Measurements from ENCODE around the gene CR2.

DNA sequence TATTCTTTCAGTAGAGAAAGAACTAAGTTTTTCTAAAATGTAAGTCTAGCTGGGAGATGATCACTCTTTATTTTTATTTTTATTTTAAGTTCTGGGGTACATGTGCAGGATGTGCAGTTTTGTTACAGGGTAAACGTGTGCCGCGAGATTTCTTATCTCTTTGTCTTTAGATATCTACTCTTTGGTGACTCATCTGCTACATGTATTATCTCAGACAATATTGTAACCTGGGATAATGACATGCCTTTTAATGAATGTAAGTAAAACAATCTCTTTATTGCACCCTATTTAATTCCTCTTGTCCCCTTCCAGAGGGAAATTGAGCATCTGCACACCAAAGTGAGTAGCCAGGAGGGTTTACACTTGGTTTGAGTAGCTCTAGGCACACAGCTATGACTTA lies 9.4 kb downstream of the CR2 start:
- TF ChIP-seq, protein P1, sequence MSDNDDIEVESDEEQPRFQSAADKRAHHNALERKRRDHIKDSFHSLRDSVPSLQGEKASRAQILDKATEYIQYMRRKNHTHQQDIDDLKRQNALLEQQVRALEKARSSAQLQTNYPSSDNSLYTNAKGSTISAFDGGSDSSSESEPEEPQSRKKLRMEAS (IDR thresholded peaks at IDR 0.05), result no peak
- TF ChIP-seq, protein P2, sequence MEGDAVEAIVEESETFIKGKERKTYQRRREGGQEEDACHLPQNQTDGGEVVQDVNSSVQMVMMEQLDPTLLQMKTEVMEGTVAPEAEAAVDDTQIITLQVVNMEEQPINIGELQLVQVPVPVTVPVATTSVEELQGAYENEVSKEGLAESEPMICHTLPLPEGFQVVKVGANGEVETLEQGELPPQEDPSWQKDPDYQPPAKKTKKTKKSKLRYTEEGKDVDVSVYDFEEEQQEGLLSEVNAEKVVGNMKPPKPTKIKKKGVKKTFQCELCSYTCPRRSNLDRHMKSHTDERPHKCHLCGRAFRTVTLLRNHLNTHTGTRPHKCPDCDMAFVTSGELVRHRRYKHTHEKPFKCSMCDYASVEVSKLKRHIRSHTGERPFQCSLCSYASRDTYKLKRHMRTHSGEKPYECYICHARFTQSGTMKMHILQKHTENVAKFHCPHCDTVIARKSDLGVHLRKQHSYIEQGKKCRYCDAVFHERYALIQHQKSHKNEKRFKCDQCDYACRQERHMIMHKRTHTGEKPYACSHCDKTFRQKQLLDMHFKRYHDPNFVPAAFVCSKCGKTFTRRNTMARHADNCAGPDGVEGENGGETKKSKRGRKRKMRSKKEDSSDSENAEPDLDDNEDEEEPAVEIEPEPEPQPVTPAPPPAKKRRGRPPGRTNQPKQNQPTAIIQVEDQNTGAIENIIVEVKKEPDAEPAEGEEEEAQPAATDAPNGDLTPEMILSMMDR (IDR thresholded peaks at IDR 0.05; ENCODE audit: low read depth, low read length, missing input control), result no peak
- no peak for TF ChIP-seq YY1 (IDR thresholded peaks at IDR 0.05)
- TF ChIP-seq, protein P3, sequence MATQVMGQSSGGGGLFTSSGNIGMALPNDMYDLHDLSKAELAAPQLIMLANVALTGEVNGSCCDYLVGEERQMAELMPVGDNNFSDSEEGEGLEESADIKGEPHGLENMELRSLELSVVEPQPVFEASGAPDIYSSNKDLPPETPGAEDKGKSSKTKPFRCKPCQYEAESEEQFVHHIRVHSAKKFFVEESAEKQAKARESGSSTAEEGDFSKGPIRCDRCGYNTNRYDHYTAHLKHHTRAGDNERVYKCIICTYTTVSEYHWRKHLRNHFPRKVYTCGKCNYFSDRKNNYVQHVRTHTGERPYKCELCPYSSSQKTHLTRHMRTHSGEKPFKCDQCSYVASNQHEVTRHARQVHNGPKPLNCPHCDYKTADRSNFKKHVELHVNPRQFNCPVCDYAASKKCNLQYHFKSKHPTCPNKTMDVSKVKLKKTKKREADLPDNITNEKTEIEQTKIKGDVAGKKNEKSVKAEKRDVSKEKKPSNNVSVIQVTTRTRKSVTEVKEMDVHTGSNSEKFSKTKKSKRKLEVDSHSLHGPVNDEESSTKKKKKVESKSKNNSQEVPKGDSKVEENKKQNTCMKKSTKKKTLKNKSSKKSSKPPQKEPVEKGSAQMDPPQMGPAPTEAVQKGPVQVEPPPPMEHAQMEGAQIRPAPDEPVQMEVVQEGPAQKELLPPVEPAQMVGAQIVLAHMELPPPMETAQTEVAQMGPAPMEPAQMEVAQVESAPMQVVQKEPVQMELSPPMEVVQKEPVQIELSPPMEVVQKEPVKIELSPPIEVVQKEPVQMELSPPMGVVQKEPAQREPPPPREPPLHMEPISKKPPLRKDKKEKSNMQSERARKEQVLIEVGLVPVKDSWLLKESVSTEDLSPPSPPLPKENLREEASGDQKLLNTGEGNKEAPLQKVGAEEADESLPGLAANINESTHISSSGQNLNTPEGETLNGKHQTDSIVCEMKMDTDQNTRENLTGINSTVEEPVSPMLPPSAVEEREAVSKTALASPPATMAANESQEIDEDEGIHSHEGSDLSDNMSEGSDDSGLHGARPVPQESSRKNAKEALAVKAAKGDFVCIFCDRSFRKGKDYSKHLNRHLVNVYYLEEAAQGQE (IDR thresholded peaks at IDR 0.05), result no peak
- no peak for TF ChIP-seq GABPA (IDR thresholded peaks at IDR 0.05 in 1 of 2, conservative IDR thresholded peaks at IDR 0.05 in 1 of 2)
- TF ChIP-seq RAD21 (IDR thresholded peaks at IDR 0.05), result no peak
- TF ChIP-seq, protein P4, sequence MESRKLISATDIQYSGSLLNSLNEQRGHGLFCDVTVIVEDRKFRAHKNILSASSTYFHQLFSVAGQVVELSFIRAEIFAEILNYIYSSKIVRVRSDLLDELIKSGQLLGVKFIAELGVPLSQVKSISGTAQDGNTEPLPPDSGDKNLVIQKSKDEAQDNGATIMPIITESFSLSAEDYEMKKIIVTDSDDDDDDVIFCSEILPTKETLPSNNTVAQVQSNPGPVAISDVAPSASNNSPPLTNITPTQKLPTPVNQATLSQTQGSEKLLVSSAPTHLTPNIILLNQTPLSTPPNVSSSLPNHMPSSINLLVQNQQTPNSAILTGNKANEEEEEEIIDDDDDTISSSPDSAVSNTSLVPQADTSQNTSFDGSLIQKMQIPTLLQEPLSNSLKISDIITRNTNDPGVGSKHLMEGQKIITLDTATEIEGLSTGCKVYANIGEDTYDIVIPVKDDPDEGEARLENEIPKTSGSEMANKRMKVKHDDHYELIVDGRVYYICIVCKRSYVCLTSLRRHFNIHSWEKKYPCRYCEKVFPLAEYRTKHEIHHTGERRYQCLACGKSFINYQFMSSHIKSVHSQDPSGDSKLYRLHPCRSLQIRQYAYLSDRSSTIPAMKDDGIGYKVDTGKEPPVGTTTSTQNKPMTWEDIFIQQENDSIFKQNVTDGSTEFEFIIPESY (IDR thresholded peaks at IDR 0.05), result no peak
- TF ChIP-seq FOXA1 (IDR thresholded peaks at IDR 0.05), result no peak
- TF ChIP-seq SP1 (IDR thresholded peaks at IDR 0.05), result no peak

All from liver (tissue), 3 donors.